Body of pancreas (tissue), 4 donors: ENCODE measurements around the gene MORN1. TPM values are rescaled to one million over a fixed set of nuclear protein-coding genes. Genes with fewer than 3 reads are reported as not detected.

Experiments used
- ATAC-seq: fragments of 150-250 bp; one replicate; pipeline ENCODE4 v1.9.1; 2016
- DNase-seq, 4 donors: peaks; one replicate each; pipeline ENCODE4 v3.0.0-alpha.2; 2019
- H3K27ac ChIP-seq, 4 donors: fragments of 200-600 bp; sonication (generic); 1 replicate in 3 of 4; 2 replicates in 1 of 4; pipeline versions ENCODE4 v1.5.1 to v1.6.1; 2016 to 2019; ENCODE audit warnings: mild to moderate bottlenecking in 1 of 4, mixed read lengths in 1 of 4, moderate library complexity in 1 of 4
- H3K27me3 ChIP-seq, 2 donors: fragments of 200-600 bp; sonication (generic); one replicate each; pipeline ENCODE4 v1.6.0; 2016; ENCODE audit warnings: mild to moderate bottlenecking in 1 of 2
- H3K36me3 ChIP-seq, 2 donors: fragments of 200-600 bp; sonication (generic); replicated peaks in 1 of 2; 2 replicates each; pipeline ENCODE4 v1.5.1; 2016; ENCODE audit warnings: low read depth in 2 of 2; ENCODE audit not compliant: insufficient read depth in 1 of 2
- H3K4me1 ChIP-seq: fragments of 200-600 bp; sonication (generic); one replicate; pipeline ENCODE4 v1.6.0; 2016
- H3K4me3 ChIP-seq, 2 donors: fragments of 200-600 bp; sonication (generic); 1 replicate in 1 of 2; 2 replicates in 1 of 2; pipeline ENCODE4 v1.5.1; 2016 to 2019
- H3K9me3 ChIP-seq, 3 donors: fragments of 200-600 bp; sonication (generic); 1 replicate in 2 of 3; 2 replicates in 1 of 3; pipeline ENCODE4 v1.5.1; 2016
- POLR2A ChIP-seq, 3 donors: fragments of 450-650 bp; IDR thresholded peaks; one replicate each; pipeline ENCODE4 v1.6.1; 2016; ENCODE audit warnings: antibody characterized with exemption in 3 of 3, mild to moderate bottlenecking in 2 of 3
- WGBS, 2 donors: methylation state at CpG; one replicate each; pipeline ENCODE4 v1.1.5; 2017; 5-methylcytosine and 5-hydroxymethylcytosine counted together
- intact Hi-C: fragments of 100-400 bp; cut with DNase I; formaldehyde crosslinking; loops from one replicate; pipeline ENCODE4 v1.15.1; 2023
- total RNA-seq, 2 donors: library from RNA; depleted of rRNA; stranded (reverse); fragments of >200 nt; gene quantifications; one replicate each; pipeline ENCODE4 v1.1.0, GENCODE V29; 2016
- TF ChIP-seq, protein P1 (sequence below), 7 experiments: fragments of 450-650 bp in 4 of 7; fragments of 200-600 bp in 3 of 7; sonication (generic) in 3 of 7; IDR thresholded peaks; one replicate each; pipeline ENCODE4 v1.5.1; 2016 to 2019; ENCODE audit warnings: antibody characterized with exemption in 7 of 7

The MORN1 gene
- total RNA-seq, 2 donors from 2014 or later: 7.0 to 17.8 TPM

DNA sequence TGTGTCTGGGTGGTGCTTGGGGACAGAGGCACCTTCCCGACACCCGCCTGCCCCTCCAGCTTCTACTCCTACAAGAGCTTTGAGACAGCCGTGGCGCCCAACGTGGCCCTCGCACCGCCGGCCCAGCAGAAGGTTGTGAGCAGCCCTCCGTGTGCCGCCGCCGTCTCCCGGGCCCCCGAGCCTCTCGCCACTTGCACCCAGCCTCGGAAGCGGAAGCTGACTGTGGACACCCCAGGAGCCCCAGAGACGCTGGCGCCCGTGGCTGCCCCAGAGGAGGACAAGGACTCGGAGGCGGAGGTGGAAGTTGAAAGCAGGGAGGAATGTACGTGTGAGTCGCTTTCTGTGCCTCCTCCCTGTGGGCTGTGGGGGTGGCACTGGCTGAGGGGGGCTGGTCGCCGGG lies 87.6 kb downstream of the MORN1 start:
- intact Hi-C loops: no loop called here
- Histone ChIP-seq H3K27ac (no peak overlapping the region), H3K36me3 (peaks cover 11 to 24% of the 10 kb centered on the region in 2 donors), H3K9me3 (no peaks in the 10 kb centered on the region), H3K4me1 (peaks cover 15% of the 10 kb centered on the region), H3K4me3 (no peak overlapping the region), H3K27me3 (no peaks in the 10 kb centered on the region)
- 91 to 95% methylated on average over 17 to 25 of the region's 26 CpGs for WGBS, 2 donors
- DNase-seq: no peak
- TF ChIP-seq, protein P1, sequence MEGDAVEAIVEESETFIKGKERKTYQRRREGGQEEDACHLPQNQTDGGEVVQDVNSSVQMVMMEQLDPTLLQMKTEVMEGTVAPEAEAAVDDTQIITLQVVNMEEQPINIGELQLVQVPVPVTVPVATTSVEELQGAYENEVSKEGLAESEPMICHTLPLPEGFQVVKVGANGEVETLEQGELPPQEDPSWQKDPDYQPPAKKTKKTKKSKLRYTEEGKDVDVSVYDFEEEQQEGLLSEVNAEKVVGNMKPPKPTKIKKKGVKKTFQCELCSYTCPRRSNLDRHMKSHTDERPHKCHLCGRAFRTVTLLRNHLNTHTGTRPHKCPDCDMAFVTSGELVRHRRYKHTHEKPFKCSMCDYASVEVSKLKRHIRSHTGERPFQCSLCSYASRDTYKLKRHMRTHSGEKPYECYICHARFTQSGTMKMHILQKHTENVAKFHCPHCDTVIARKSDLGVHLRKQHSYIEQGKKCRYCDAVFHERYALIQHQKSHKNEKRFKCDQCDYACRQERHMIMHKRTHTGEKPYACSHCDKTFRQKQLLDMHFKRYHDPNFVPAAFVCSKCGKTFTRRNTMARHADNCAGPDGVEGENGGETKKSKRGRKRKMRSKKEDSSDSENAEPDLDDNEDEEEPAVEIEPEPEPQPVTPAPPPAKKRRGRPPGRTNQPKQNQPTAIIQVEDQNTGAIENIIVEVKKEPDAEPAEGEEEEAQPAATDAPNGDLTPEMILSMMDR (IDR thresholded peaks at IDR 0.05): no peak
- TF ChIP-seq POLR2A (IDR thresholded peaks at IDR 0.05): no peak
- no peak for ATAC-seq

DNA sequence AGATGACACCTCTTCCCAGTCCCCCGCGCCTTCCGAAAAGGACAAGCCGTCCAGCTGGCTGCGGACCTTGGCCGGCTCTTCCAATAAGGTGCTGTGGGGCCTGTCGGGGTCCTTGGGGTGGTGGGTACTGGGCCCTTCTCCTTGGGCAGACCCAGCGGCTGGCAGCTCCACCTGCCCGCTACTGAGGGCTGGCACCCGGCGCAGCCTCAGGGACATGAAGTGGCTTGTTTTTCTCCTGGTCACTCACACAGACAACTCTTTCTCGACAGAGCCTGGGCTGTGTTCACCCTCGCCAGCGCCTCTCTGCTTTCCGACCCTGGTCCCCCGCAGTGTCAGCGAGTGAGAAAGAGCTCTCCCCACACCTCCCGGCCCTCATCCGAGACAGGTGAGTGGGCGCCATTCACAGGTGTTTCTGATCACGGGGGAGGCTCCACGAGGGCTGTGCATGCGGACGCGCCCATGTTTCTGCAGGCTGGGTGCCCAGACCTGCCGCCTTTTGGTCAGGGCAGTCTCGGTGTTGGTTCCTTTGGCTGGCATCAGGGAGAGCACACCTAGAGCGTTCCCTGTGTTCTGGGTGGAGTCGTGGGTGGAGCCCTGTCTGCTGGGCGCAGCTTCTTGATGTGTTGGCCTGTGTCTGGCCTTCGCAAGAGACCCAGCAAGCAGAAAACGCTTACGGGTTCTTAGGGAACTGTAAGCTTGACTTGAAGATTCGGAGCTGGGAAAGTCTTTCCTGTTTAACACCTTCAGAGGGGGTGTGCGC lies 88.2 kb downstream of the MORN1 start:
- no peak for TF ChIP-seq POLR2A (IDR thresholded peaks at IDR 0.05)
- TF ChIP-seq, protein P1 (IDR thresholded peaks at IDR 0.05): no peak
- Histone ChIP-seq H3K4me1 (peaks cover 15% of the 10 kb centered on the region), H3K27ac (no peak overlapping the region), H3K36me3 (peaks cover 11 to 22% of the 10 kb centered on the region in 2 donors), H3K27me3 (no peaks in the 10 kb centered on the region), H3K9me3 (no peaks in the 10 kb centered on the region), H3K4me3 (no peak overlapping the region)
- 88 to 89% methylated on average over 32 to 35 of the region's 35 CpGs for WGBS, 2 donors
- no peak for DNase-seq
- ATAC-seq: no peak
- intact Hi-C loops: no loop called here

DNA sequence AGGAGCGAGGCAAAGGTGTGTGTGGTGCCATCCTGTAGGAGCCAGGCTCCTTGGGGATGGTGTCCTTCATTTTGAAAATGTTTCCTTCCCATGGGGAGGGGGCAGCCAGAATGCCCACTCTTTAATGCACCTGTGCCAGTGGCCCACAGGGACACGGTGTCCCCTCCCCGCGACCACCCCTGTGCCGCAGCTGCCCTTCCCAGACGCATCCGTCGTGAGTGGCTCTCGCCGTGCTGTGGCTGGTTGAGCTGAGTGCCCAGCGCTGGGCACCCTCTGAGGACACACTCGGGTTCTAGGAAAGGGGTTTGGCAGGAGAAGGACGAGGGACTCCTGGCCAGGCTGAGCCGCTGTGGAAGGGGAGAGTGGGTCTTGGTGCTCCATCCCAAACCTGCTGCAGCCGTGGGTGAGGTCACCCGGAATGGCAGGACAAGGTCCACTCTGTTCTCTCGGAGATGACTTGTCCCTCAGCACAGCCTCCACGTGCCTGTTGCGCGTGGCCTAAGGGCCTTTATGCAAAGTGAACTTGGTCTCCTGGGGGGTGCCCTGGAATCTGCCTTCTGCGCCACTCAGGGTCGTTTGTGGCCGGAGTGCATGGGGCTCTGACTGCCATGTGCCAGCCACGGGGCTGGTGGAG lies 88.9 kb downstream of the MORN1 start:
- DNase-seq (no peak), ATAC-seq (no peak)
- Histone ChIP-seq H3K4me3 (no peak overlapping the region), H3K9me3 (no peaks in the 10 kb centered on the region), H3K36me3 (peaks cover 7 to 17% of the 10 kb centered on the region in 2 donors), H3K27ac (no peak overlapping the region), H3K4me1 (peaks cover 15% of the 10 kb centered on the region), H3K27me3 (no peaks in the 10 kb centered on the region)
- TF ChIP-seq, protein P1 (IDR thresholded peaks at IDR 0.05): no peak
- TF ChIP-seq POLR2A (IDR thresholded peaks at IDR 0.05): no peak
- intact Hi-C loops: no loop called here
- WGBS, 2 donors: 84 to 90% methylated on average over 11 to 24 of the region's 24 CpGs

DNA sequence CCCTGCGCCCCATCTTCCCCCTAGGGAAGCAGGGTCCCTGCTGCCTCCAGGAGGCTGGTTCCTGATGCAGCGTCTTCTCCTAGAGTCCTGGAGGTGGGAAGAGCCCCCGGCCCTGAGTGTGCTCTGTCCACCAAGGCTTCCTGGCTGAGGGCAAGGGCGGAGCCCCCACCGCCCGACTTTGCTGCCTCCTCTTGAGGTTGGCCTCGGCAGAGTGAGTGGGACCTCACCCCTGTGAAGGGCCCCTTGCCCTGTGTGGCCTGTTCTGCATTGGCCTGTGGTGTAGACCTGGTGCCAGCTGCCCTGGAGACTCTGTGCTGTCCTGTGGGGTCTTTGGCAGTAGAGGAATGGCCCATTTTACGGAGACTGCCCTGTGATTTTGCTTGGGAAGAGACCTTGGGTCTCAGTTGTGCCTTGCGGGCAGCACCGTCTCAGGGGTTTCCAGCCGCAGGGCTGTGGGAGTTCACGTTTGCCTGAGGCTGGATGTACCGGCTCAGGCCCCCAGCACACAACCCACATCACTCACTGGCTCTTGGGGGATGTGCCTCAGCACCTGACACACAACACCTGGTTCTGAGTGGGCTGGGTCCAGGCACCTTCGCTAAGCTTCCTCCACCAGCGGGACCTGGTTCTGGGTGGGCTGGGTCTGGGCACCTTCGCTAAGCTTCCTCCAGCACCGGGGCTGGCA lies 89.6 kb downstream of the MORN1 start:
- no peak for TF ChIP-seq POLR2A (IDR thresholded peaks at IDR 0.05)
- TF ChIP-seq, protein P1 (IDR thresholded peaks at IDR 0.05): no peak
- Histone ChIP-seq H3K36me3 (peaks cover 7 to 12% of the 10 kb centered on the region in 2 donors), H3K9me3 (no peaks in the 10 kb centered on the region), H3K4me1 (peaks cover 15% of the 10 kb centered on the region), H3K4me3 (no peak overlapping the region), H3K27ac (peak overlapping the region in 3 of 4 donors; percentile 16 to 77 (median 66)), H3K27me3 (no peaks in the 10 kb centered on the region)
- DNase-seq (no peak), ATAC-seq (no peak)
- 88 to 100% methylated on average over 3 to 16 of the region's 17 CpGs for WGBS, 2 donors
- intact Hi-C loops: no loop called here
